IPS-20b (cell line): ENCODE results near the gene ABTB2.
"Not testable (repeated sequence)": the region's sequence is repeated elsewhere in the genome, so short reads cannot be mapped to it uniquely, and the experiment has no call there.

Experiments
- H3K27ac ChIP-seq: one replicate; pipeline ENCODE4 v1.5.1; 2013; ENCODE audit warnings: low read length
- H3K27me3 ChIP-seq: 2 replicates; pipeline ENCODE4 v1.6.1; 2013; ENCODE audit warnings: mild to moderate bottlenecking, low read length, inconsistent platforms; ENCODE audit not compliant: insufficient read depth
- H3K36me3 ChIP-seq: 2 replicates; pipeline ENCODE4 v1.6.1; 2013; ENCODE audit warnings: low read depth, mild to moderate bottlenecking, inconsistent platforms, low read length, moderate library complexity; ENCODE audit not compliant: insufficient read depth
- H3K4me1 ChIP-seq: 2 replicates; pipeline ENCODE4 v1.6.1; 2013; ENCODE audit warnings: mild to moderate bottlenecking, control low read depth, inconsistent platforms, low read length, moderate library complexity; ENCODE audit not compliant: insufficient read depth
- H3K4me3 ChIP-seq: 2 replicates; pipeline ENCODE4 v1.5.1; 2013; ENCODE audit warnings: mild to moderate bottlenecking, low read length, inconsistent platforms
- H3K9ac ChIP-seq: 2 replicates; pipeline ENCODE4 v1.6.1; 2013; ENCODE audit warnings: low read depth, mild to moderate bottlenecking, inconsistent platforms, low read length, moderate library complexity
- H3K9me3 ChIP-seq: 2 replicates; pipeline ENCODE4 v1.6.1; 2013; ENCODE audit warnings: mild to moderate bottlenecking, low read depth, low read length, inconsistent platforms; ENCODE audit not compliant: insufficient read depth

ABTB2 gene

GRCh38 chr11:34254011-34254410 is 103.8 kb downstream of the ABTB2 start:
- no peaks in the 10 kb centered on the region for H3K27me3 ChIP-seq
- H3K27ac ChIP-seq = no peak overlapping the region
- H3K9ac ChIP-seq = no peak overlapping the region
- H3K36me3 ChIP-seq = no peaks in the 10 kb centered on the region
- H3K9me3 ChIP-seq = no peaks in the 10 kb centered on the region
- H3K4me1 ChIP-seq = peaks cover 8% of the 10 kb centered on the region
- H3K4me3 ChIP-seq = no peak overlapping the region

DNA sequence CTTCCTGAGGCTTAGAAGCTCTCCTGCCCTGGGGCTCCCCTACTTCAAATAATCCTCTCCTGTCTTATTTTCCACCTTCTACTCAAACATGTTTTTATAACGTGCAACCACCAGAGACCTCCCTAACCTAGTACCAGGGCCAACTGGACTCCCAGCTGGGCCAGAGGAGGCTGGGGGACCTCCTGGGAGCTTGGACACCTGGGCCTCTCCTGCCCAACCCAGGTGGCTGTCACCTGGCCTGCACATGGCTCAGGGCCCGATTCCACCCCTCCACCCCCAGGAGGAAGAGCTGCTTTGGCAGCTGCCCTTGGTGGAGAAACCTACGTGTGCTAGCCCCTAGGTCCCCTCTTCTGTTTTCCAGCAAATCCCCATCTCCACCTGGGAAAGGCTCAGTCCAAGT is 105.2 kb downstream of the ABTB2 start:
- H3K9ac ChIP-seq = no peak overlapping the region
- peaks cover 8% of the 10 kb centered on the region for H3K4me1 ChIP-seq
- H3K27ac ChIP-seq = no peak overlapping the region
- H3K4me3 ChIP-seq = no peak overlapping the region
- H3K36me3 ChIP-seq = no peaks in the 10 kb centered on the region
- H3K9me3 ChIP-seq = no peaks in the 10 kb centered on the region
- H3K27me3 ChIP-seq = no peaks in the 10 kb centered on the region

DNA sequence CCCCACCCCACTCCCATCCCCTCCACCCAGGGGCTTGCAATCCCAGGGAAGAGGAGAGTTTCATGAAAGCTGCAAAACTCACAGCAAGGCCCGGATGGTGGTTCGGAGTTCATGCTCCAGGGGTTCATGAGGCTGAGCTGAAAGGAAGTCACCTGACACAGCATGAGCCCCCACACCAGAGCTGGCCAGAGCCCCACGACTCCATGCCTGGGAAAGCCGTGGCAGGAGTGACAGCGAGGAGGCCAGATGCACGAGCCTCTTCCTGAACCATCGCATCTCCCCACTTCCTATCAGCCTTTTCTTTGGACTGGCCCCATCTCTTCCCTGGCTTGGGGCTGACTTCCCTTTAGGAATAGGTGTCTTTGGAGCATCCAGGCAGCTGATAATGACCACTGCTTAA is 105.8 kb downstream of the ABTB2 start:
- Histone ChIP-seq H3K27me3 (no peaks in the 10 kb centered on the region), H3K27ac (no peak overlapping the region), H3K36me3 (no peaks in the 10 kb centered on the region), H3K9me3 (no peaks in the 10 kb centered on the region), H3K4me3 (no peak overlapping the region), H3K9ac (no peak overlapping the region), H3K4me1 (peaks cover 8% of the 10 kb centered on the region)

DNA sequence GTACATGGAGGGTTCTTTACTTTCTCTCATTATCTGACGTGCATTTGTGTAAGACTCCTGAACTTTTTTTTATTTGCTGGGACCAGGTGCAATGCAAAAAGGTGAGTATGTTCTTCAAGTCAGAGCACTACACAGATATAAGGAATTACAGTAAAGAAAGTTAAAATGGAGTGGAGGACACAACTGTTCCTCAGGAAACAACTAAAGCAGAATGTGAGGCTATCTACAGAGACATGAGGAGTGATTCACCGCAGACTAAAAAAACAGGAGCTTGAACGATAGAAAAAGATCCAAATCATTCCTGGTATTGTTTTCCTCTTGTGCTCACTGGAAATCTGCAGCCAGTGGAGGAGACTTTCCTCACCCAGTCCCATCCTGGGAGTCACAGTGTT is 106.2 kb downstream of the ABTB2 start:
- H3K9me3 ChIP-seq = no peaks in the 10 kb centered on the region
- no peaks in the 10 kb centered on the region for H3K36me3 ChIP-seq
- no peaks in the 10 kb centered on the region for H3K27me3 ChIP-seq
- H3K4me1 ChIP-seq = peaks cover 8% of the 10 kb centered on the region
- H3K27ac ChIP-seq = no peak overlapping the region
- no peak overlapping the region; the same call in 1 of the 2 replicates for H3K9ac ChIP-seq
- no peak overlapping the region for H3K4me3 ChIP-seq

- Histone ChIP-seq H3K27ac (no peak overlapping the region), H3K9me3 (no peaks in the 10 kb centered on the region), H3K4me3 (no peak overlapping the region), H3K36me3 (no peaks in the 10 kb centered on the region), H3K9ac (no peak overlapping the region; the same call in 1 of the 2 replicates), H3K27me3 (no peaks in the 10 kb centered on the region), H3K4me1 (peaks cover 8% of the 10 kb centered on the region)
Observed at GRCh38 chr11:34250732-34251588, 106.8 kb downstream of the ABTB2 start.

DNA sequence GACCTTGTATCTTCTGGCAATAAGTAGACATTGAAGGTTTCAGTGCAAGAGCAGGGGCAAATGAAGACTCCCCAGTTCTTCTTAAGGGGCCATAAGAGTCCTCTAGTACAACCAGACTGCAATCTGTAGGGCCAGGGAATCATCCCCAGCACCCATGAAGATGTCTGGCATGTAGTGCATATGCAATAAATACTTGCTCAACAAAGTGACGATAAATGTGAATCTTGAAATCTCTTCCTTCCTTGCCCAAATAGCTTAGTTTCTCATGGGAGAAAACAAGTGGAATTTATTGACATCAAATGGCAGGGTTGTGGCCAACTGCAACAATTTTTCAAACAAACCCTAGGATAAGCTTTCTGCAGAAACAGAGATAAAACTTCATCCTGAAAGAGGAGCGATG is 107.6 kb downstream of the ABTB2 start:
- no peaks in the 10 kb centered on the region for H3K27me3 ChIP-seq
- H3K4me3 ChIP-seq = no peak overlapping the region
- no peak overlapping the region for H3K27ac ChIP-seq
- no peaks in the 10 kb centered on the region for H3K36me3 ChIP-seq
- peaks cover 9% of the 10 kb centered on the region for H3K4me1 ChIP-seq
- H3K9me3 ChIP-seq = no peaks in the 10 kb centered on the region
- H3K9ac ChIP-seq = no peak overlapping the region

GRCh38 chr11:34249439-34249838 is 108.4 kb downstream of the ABTB2 start:
- Histone ChIP-seq H3K9me3 (no peaks in the 10 kb centered on the region), H3K27ac (no peak overlapping the region), H3K4me3 (no peak overlapping the region), H3K27me3 (no peaks in the 10 kb centered on the region), H3K4me1 (peaks cover 11% of the 10 kb centered on the region), H3K36me3 (no peaks in the 10 kb centered on the region), H3K9ac (no peak overlapping the region)

GRCh38 chr11:34246511-34246910 is 111.3 kb downstream of the ABTB2 start:
- not testable (repeated sequence) for H3K9me3 ChIP-seq, H3K27ac ChIP-seq, H3K27me3 ChIP-seq, H3K4me3 ChIP-seq, H3K36me3 ChIP-seq, H3K4me1 ChIP-seq, H3K9ac ChIP-seq

- no peaks in the 10 kb centered on the region for H3K27me3 ChIP-seq
- peaks cover 6% of the 10 kb centered on the region; the same call in 1 of the 2 replicates for H3K4me1 ChIP-seq
- no peak overlapping the region for H3K4me3 ChIP-seq
- H3K9ac ChIP-seq = no peak overlapping the region
- H3K27ac ChIP-seq = no peak overlapping the region
- no peaks in the 10 kb centered on the region for H3K36me3 ChIP-seq
- H3K9me3 ChIP-seq = no peaks in the 10 kb centered on the region
Observed at GRCh38 chr11:34245041-34245440, 112.8 kb downstream of the ABTB2 start.

DNA sequence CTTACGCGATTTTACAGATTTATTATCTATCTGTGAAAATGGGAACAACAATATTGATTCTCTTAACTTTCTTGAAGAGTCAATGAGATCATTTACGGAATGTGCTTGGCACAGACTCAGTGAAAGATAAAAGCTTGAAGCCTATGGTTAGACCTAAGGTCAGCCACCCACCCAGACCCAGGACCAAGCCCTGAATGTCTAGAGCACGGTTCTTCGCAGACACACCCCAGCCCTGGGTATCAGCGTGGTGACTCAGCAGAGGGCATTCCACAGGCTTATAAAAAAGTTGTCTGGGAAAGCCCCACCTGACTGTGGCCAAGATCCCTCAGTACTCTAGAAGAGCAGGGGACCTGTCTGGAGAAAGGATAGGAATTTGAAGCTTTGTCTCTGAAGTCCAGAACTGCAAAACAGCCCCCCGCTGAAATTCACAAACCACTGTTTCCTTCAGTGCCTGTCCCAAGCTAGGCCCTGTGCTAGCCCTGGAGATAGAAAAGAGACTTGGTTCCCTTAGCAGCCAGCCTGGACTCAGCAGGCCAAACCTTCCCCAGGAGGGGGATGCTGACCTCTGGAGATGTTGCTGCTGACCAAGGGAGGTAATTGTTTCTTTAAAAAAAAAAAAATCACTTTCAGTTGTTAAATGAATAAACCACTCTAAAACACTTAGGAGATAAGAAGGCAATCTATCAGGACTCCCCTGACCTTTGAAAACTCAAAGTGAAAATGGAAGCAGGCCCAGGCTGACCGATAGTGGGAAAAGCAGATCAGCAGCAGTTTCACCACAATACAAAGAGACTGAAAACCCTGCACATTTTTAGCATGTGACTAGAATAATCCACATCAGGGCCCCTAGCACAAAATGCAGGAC is 114.0 kb downstream of the ABTB2 start:
- no peaks in the 10 kb centered on the region for H3K36me3 ChIP-seq

DNA sequence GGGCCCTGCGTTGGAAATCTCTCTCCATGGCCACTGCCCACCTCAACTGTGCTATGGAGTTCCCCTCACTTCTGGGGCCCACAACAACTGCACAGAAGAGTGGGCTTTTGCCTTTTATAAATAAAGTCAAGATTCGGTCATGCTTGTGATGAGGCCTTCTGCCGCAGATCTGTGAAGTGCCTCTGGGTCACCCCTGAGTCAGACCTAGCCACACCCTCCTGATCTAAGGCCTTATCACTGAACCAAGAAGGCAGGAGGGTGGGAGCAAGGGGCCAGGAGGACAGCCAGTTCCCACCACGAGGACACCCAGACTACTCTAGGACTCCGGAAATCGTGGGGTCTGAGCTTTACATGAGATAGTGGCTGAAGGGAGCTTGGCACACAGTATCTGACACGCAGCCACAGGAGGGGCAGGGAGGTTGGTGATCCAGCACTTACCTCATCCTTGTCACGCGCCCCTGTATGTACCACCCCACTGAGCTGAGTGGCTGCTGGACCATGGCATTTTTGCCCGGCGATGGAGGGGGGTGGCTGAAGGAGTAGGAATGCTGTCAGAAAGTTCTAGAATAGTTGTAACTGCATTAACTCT is 115.7 kb downstream of the ABTB2 start:
- no peak overlapping the region for H3K9ac ChIP-seq
- H3K4me1 ChIP-seq = peaks cover 10% of the 10 kb centered on the region; the same call in 1 of the 2 replicates
- H3K4me3 ChIP-seq = no peak overlapping the region
- H3K9me3 ChIP-seq = no peaks in the 10 kb centered on the region
- no peak overlapping the region for H3K27ac ChIP-seq
- H3K27me3 ChIP-seq = no peaks in the 10 kb centered on the region
- no peaks in the 10 kb centered on the region for H3K36me3 ChIP-seq

More for the DNA sequence above, 114.0 kb downstream of the ABTB2 start:
- H3K4me3 ChIP-seq = no peak overlapping the region
- H3K9me3 ChIP-seq = no peaks in the 10 kb centered on the region
- H3K27me3 ChIP-seq = no peaks in the 10 kb centered on the region
- no peak overlapping the region for H3K9ac ChIP-seq
- H3K27ac ChIP-seq = no peak overlapping the region
- H3K4me1 ChIP-seq = peaks cover 10% of the 10 kb centered on the region; the same call in 1 of the 2 replicates
